GM23338 (cell line): ENCODE measurements around the gene WDR91. TPM values are rescaled to one million over a fixed set of nuclear protein-coding genes. Genes with fewer than 3 reads are reported as not detected.

Source experiments
- ATAC-seq: fragments of 200-7000 bp; cut with Tn5 transposase; 3 replicates; pipeline ENCODE4 v1.9.1; 2020
- DNase-seq: peaks from one replicate; pipeline ENCODE4 v3.0.0-alpha.2; 2015; ENCODE audit warnings: low spot score
- H2AFZ ChIP-seq: fragments of 200-600 bp; sonication (generic); 2 replicates; pipeline ENCODE4 v1.8.0; 2016; ENCODE audit warnings: antibody characterized with exemption, mild to moderate bottlenecking, moderate library complexity
- H3F3A ChIP-seq: fragments of 200-600 bp; sonication (generic); replicated peaks from 2 replicates; pipeline ENCODE4 v1.8.0; 2017; ENCODE audit warnings: antibody characterized with exemption, mixed run types, low read depth
- H3K27ac ChIP-seq: fragments of 200-600 bp; sonication (generic); 2 replicates; pipeline ENCODE4 v1.6.1; 2016; ENCODE audit warnings: low read depth
- H3K27me3 ChIP-seq: fragments of 200-600 bp; sonication (generic); 2 replicates; pipeline ENCODE4 v1.8.0; 2016; ENCODE audit warnings: mild to moderate bottlenecking, mixed run types, moderate library complexity; ENCODE audit not compliant: insufficient read depth
- H3K36me3 ChIP-seq: fragments of 200-600 bp; sonication (generic); 2 replicates; pipeline ENCODE4 v1.8.0; 2016; ENCODE audit warnings: mild to moderate bottlenecking; ENCODE audit not compliant: insufficient read depth
- H3K4me1 ChIP-seq: fragments of 200-600 bp; sonication (generic); 2 replicates; pipeline ENCODE4 v1.8.0; 2016; ENCODE audit warnings: mild to moderate bottlenecking, moderate library complexity; ENCODE audit not compliant: insufficient read depth
- H3K4me2 ChIP-seq: fragments of 200-600 bp; sonication (generic); 2 replicates; pipeline ENCODE4 v1.7.1; 2017; ENCODE audit warnings: mixed run types
- H3K4me3 ChIP-seq: fragments of 200-600 bp; sonication (generic); 2 replicates; pipeline ENCODE4 v1.6.1; 2016; ENCODE audit warnings: mixed run types
- H3K79me2 ChIP-seq: fragments of 200-600 bp; sonication (generic); replicated peaks from 2 replicates; pipeline ENCODE4 v1.8.0; 2017; ENCODE audit warnings: mild to moderate bottlenecking; ENCODE audit not compliant: insufficient read depth
- H3K9me2 ChIP-seq: fragments of 200-600 bp; sonication (generic); 2 replicates; pipeline ENCODE4 v1.8.0; 2017; ENCODE audit not compliant: insufficient read depth
- H4K20me1 ChIP-seq: fragments of 200-600 bp; sonication (generic); replicated peaks from 2 replicates; pipeline ENCODE4 v1.8.0; 2017; ENCODE audit warnings: mild to moderate bottlenecking; ENCODE audit not compliant: insufficient read depth
- H3K27ac Mint-ChIP-seq: 2 replicates; pipeline ENCODE4 v1.8.0; 2020; ENCODE audit warnings: inconsistent platforms, mild to moderate bottlenecking, moderate library complexity, mixed read lengths
- H3K27me3 Mint-ChIP-seq: 3 replicates; pipeline ENCODE4 v1.8.0; 2022; ENCODE audit warnings: low read depth, mild to moderate bottlenecking, moderate library complexity, mixed read lengths, inconsistent platforms; ENCODE audit not compliant: insufficient read depth, poor library complexity
- H3K36me3 Mint-ChIP-seq: 3 replicates; pipeline ENCODE4 v1.8.0; 2021; ENCODE audit warnings: low read depth, mild to moderate bottlenecking, inconsistent platforms, moderate library complexity, mixed read lengths
- H3K4me1 Mint-ChIP-seq: 3 replicates; pipeline ENCODE4 v1.8.0; 2020; ENCODE audit warnings: mild to moderate bottlenecking, inconsistent platforms, mixed read lengths
- H3K4me3 Mint-ChIP-seq: 3 replicates; pipeline ENCODE4 v1.8.0; 2021; ENCODE audit warnings: moderate library complexity, mild to moderate bottlenecking, inconsistent platforms, mixed read lengths
- H3K9me3 Mint-ChIP-seq: 3 replicates; pipeline ENCODE4 v1.8.0; 2020; ENCODE audit warnings: moderate library complexity, mild to moderate bottlenecking, inconsistent platforms, mixed read lengths
- CREB1 ChIP-seq: fragments of 250-450 bp; sonication (Bioruptor Pico); IDR thresholded peaks from 2 replicates; pipeline ENCODE4 v1.5.0; 2020; ENCODE audit warnings: low read depth, mild to moderate bottlenecking, moderate library complexity
- CTCF ChIP-seq, 2 experiments: fragments of 200-600 bp in 1 of 2; sonication (generic) in 1 of 2; conservative IDR thresholded peaks; 2 replicates each; pipeline versions ENCODE4 v1.5.1 to v1.6.1; 2016 to 2017; ENCODE audit warnings: antibody characterized with exemption in 2 of 2, low read depth in 2 of 2, mild to moderate bottlenecking in 2 of 2, moderate library complexity in 1 of 2
- ETS1 ChIP-seq: IDR thresholded peaks from 2 replicates; pipeline ENCODE4 v1.6.1; 2016; ENCODE audit warnings: antibody characterized with exemption
- EZH2 ChIP-seq: fragments of 200-600 bp; sonication (generic); IDR thresholded peaks from one replicate; pipeline ENCODE4 v1.8.0; 2017; ENCODE audit warnings: antibody characterized with exemption, mild to moderate bottlenecking, low read depth; ENCODE audit not compliant: unreplicated experiment
- EZH2phosphoT487 ChIP-seq: fragments of 200-600 bp; sonication (generic); IDR thresholded peaks from one replicate; pipeline ENCODE4 v1.8.1; 2018; ENCODE audit warnings: antibody characterized with exemption; ENCODE audit not compliant: unreplicated experiment
- JUNB ChIP-seq: IDR thresholded peaks from one replicate; pipeline ENCODE4 v1.6.1; 2016; ENCODE audit warnings: antibody characterized with exemption; ENCODE audit not compliant: unreplicated experiment
- NANOG ChIP-seq: IDR thresholded peaks from 2 replicates; pipeline ENCODE4 v1.6.1; 2016; ENCODE audit warnings: antibody characterized with exemption, borderline replicate concordance
- POLR2AphosphoS5 ChIP-seq: IDR thresholded peaks from 2 replicates; pipeline ENCODE4 v1.6.1; 2016; ENCODE audit warnings: antibody characterized with exemption, low read depth
- REST ChIP-seq: IDR thresholded peaks from one replicate; pipeline ENCODE4 v1.6.1; 2018; ENCODE audit warnings: antibody characterized with exemption; ENCODE audit not compliant: unreplicated experiment
- STAT1 ChIP-seq: IDR thresholded peaks from one replicate; pipeline ENCODE4 v1.6.1; 2016; ENCODE audit warnings: antibody characterized with exemption; ENCODE audit not compliant: unreplicated experiment
- ZNF114 ChIP-seq: fragments of 250-450 bp; sonication (Bioruptor Pico); IDR thresholded peaks from 2 replicates; pipeline ENCODE4 v1.5.0; 2020; ENCODE audit warnings: mild to moderate bottlenecking, moderate library complexity
- ZNF331 ChIP-seq: fragments of 250-450 bp; sonication (Bioruptor Pico); IDR thresholded peaks from 2 replicates; pipeline ENCODE4 v1.5.0; 2020; ENCODE audit warnings: low read depth, mild to moderate bottlenecking, moderate library complexity
- ZNF462 ChIP-seq: fragments of 250-450 bp; sonication (Bioruptor Pico); IDR thresholded peaks from 2 replicates; pipeline ENCODE4 v1.5.0; 2020; ENCODE audit warnings: mild to moderate bottlenecking, moderate library complexity
- polyA plus RNA-seq: library from polyadenylated mRNA; unstranded; fragments of >200 nt; fragmentation: Nextera tagmentation; extraction: Ambion mirVana; gene quantifications from 2 replicates; pipeline ENCODE4 v1.2.1, GENCODE V29; 2016
- total RNA-seq: library from RNA; depleted of rRNA; stranded (reverse); fragments of >200 nt; shearing (Covaris generic); gene quantifications from 2 replicates; pipeline ENCODE4 v1.2.3, GENCODE V29; 2014

Gene WDR91
- total and polyA plus RNA-seq, 2 experiments from 2014 or later: 5.8 to 32.6 TPM

- H3K4me3 Mint-ChIP-seq: no peak overlapping the region
- DNase-seq (no peak), ATAC-seq (no peak)
- peaks cover 3% of the 10 kb centered on the region; the same call in 1 of the 3 replicates for H3K36me3 Mint-ChIP-seq
- Histone ChIP-seq H3K79me2 (no peaks in the 10 kb centered on the region), H3K27ac (no peak overlapping the region), H3F3A (no peaks in the 10 kb centered on the region), H3K4me2 (no peak overlapping the region), H3K4me1 (peaks cover 6% of the 10 kb centered on the region), H3K4me3 (no peak overlapping the region), H3K9me2 (0 out of 2 replicates have a peak, but pooled peaks cover 5% of the 10 kb centered on the region), H4K20me1 (no peaks in the 10 kb centered on the region), H3K36me3 (no peaks in the 10 kb centered on the region), H3K27me3 (peaks cover 3% of the 10 kb centered on the region), H2AFZ (no peak overlapping the region)
- no peak overlapping the region for H3K27ac Mint-ChIP-seq
- TF ChIP-seq EZH2 (no peak), EZH2phosphoT487 (no peak), POLR2AphosphoS5 (no peak), REST (no peak), ETS1 (no peak), CTCF (conservative IDR thresholded peaks at IDR 0.05; ENCODE audit: low read depth in 2 of 2) (no peak), ZNF462 (CRISPR knock-in tag) (no peak), STAT1 (no peak), ZNF114 (CRISPR knock-in tag) (no peak), CREB1 (no peak), JUNB (no peak), ZNF331 (CRISPR knock-in tag) (no peak), NANOG (no peak)
- H3K4me1 Mint-ChIP-seq: no peaks in the 10 kb centered on the region; the same call in 2 of the 3 replicates
- H3K27me3 Mint-ChIP-seq: peaks cover 6% of the 10 kb centered on the region
- H3K9me3 Mint-ChIP-seq: peaks cover 8% of the 10 kb centered on the region
Observed at GRCh38 chr7:135215698-135216097, 4.4 kb upstream of the WDR91 start.
